ENCODE measurements around the gene MAPK10. TPM values are rescaled to one million over a fixed set of nuclear protein-coding genes. Genes with fewer than 3 reads are reported as not detected.

Gene MAPK10
- polyA plus RNA-seq, 2 of the 4 experiments (the other 2 are of a cell fraction) = 1.4 to 3.4 TPM

DNA sequence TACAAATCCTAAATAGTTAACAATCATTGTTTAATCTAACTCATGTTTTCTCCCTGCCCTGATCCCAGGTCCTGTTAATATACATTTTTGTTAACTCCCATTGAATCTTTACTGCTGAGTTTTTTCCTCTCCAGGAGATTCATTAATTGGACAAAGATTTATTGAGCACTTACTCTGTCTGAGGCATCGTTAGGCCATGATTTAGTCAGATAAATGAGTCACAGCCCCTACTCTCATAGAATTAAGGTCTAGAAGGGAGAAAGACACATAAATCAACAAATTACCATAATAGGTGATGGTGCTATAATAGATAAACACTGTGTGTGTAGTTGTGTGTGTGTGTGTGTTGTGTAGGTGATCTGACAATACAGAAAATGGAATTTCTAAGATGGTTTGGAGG, 112.5 kb downstream of the MAPK10 start:
- ATAC-seq (no peak), FAIRE-seq (no peak), DNase-seq (ENCODE audit: low read depth in 1 of 2, low spot score in 1 of 2) (no peak)
- 61% methylated on average over 1 of the region's 1 CpG for WGBS (ENCODE audit: missing lambda C conversion rate)
- CTCF ChIA-PET = no interaction called here
- Histone ChIP-seq H3K27ac (no peak overlapping the region), H3K9me3 (no peaks in the 10 kb centered on the region), H3K4me3 (no peak overlapping the region), H3K4me2 (no peak overlapping the region), H3K4me1 (no peaks in the 10 kb centered on the region)
- POLR2A ChIA-PET = no interaction called here
- TF ChIP-seq HES2 (IDR thresholded peaks at IDR 0.05) = no peak
- TF ChIP-seq JUN (IDR thresholded peaks at IDR 0.05) = no peak
- TF ChIP-seq CEBPB (IDR thresholded peaks at IDR 0.05) = no peak
- TF ChIP-seq POLR2A (IDR thresholded peaks at IDR 0.05; ENCODE audit: low read length) = no peak
- TF ChIP-seq FOXS1 (CRISPR knock-in tag; IDR thresholded peaks at IDR 0.05) = no peak
- TF ChIP-seq RFX5 (IDR thresholded peaks at IDR 0.05) = no peak
- no peak for TF ChIP-seq ZC3H11A (IDR thresholded peaks at IDR 0.05)
- TF ChIP-seq MAZ (IDR thresholded peaks at IDR 0.05; ENCODE audit: borderline replicate concordance, low read depth, low read length) = no peak
- no peak for TF ChIP-seq PHF8 (IDR thresholded peaks at IDR 0.05; ENCODE audit: borderline replicate concordance, low read depth)
- TF ChIP-seq, protein P1, sequence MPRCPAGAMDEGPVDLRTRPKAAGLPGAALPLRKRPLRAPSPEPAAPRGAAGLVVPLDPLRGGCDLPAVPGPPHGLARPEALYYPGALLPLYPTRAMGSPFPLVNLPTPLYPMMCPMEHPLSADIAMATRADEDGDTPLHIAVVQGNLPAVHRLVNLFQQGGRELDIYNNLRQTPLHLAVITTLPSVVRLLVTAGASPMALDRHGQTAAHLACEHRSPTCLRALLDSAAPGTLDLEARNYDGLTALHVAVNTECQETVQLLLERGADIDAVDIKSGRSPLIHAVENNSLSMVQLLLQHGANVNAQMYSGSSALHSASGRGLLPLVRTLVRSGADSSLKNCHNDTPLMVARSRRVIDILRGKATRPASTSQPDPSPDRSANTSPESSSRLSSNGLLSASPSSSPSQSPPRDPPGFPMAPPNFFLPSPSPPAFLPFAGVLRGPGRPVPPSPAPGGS (IDR thresholded peaks at IDR 0.05) = no peak
- no peak for TF ChIP-seq PBX3 (IDR thresholded peaks at IDR 0.05)
- TF ChIP-seq NR3C1 (IDR thresholded peaks at IDR 0.05) = no peak
- no peak for TF ChIP-seq SMC3 (IDR thresholded peaks at IDR 0.05)
- TF ChIP-seq, protein P2, sequence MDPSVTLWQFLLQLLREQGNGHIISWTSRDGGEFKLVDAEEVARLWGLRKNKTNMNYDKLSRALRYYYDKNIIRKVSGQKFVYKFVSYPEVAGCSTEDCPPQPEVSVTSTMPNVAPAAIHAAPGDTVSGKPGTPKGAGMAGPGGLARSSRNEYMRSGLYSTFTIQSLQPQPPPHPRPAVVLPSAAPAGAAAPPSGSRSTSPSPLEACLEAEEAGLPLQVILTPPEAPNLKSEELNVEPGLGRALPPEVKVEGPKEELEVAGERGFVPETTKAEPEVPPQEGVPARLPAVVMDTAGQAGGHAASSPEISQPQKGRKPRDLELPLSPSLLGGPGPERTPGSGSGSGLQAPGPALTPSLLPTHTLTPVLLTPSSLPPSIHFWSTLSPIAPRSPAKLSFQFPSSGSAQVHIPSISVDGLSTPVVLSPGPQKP (IDR thresholded peaks at IDR 0.05; ENCODE audit: low read depth, low read length) = no peak
- TF ChIP-seq CBX2 (IDR thresholded peaks at IDR 0.05; ENCODE audit: borderline replicate concordance, low read depth) = no peak
- TF ChIP-seq TP53 (CRISPR knock-in tag; IDR thresholded peaks at IDR 0.05) = no peak
- no peak for TF ChIP-seq FOSL2 (IDR thresholded peaks at IDR 0.05)
- no peak for TF ChIP-seq FOSL2 (CRISPR knock-in tag; IDR thresholded peaks at IDR 0.05)
- TF ChIP-seq ZSCAN20 (CRISPR knock-in tag; IDR thresholded peaks at IDR 0.05) = no peak

DNA sequence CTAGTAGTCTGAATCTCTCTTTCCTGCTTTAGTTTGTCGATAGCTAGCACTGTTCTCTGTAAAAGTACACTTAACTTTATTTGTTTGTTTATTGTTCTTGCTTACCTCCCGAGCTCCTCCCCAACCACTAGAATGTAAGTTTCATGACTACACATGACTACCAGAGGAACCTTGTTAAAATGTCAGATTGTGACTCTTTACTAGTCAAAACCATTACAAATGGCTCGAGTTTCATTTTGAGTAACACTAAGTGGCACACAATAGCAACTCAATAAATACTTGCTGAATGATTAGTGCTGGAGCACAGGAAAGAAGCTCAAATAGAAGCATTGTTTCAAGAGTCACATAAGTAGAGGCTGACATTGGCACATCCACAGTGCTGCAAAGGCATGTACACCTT, 116.1 kb downstream of the MAPK10 start:
- Histone ChIP-seq H3K9me3 (no peaks in the 10 kb centered on the region), H3K27ac (no peak overlapping the region), H3K4me3 (no peak overlapping the region), H3K4me2 (no peak overlapping the region), H3K4me1 (no peaks in the 10 kb centered on the region)
- DNase-seq (ENCODE audit: low read depth in 1 of 2, low spot score in 1 of 2) (no peak), FAIRE-seq (no peak), ATAC-seq (no peak)
- 38% methylated on average over 3 of the region's 3 CpGs for WGBS (ENCODE audit: missing lambda C conversion rate)
- POLR2A ChIA-PET = no interaction called here
- TF ChIP-seq HOXA7 (CRISPR knock-in tag; IDR thresholded peaks at IDR 0.05) (no peak), BHLHE40 (IDR thresholded peaks at IDR 0.05; ENCODE audit: low read depth, low read length) (no peak), TP53 (CRISPR knock-in tag; IDR thresholded peaks at IDR 0.05) (no peak), CTCF (IDR thresholded peaks at IDR 0.05) (no peak), SREBF2 (IDR thresholded peaks at IDR 0.05) (no peak), HEYL (CRISPR knock-in tag; IDR thresholded peaks at IDR 0.05) (no peak), MAZ (IDR thresholded peaks at IDR 0.05; ENCODE audit: borderline replicate concordance, low read depth, low read length) (no peak), KDM5A (IDR thresholded peaks at IDR 0.05) (no peak), RFX5 (IDR thresholded peaks at IDR 0.05) (no peak), TFCP2L1 (CRISPR knock-in tag; IDR thresholded peaks at IDR 0.05) (no peak), FOXS1 (CRISPR knock-in tag; IDR thresholded peaks at IDR 0.05) (no peak), EP300 (IDR thresholded peaks at IDR 0.05) (no peak), SMC3 (IDR thresholded peaks at IDR 0.05) (no peak), JUN (IDR thresholded peaks at IDR 0.05) (no peak), HDAC2 (IDR thresholded peaks at IDR 0.05) (no peak), POLR2A (IDR thresholded peaks at IDR 0.05; ENCODE audit: low read length) (no peak)
- TF ChIP-seq, protein P3, sequence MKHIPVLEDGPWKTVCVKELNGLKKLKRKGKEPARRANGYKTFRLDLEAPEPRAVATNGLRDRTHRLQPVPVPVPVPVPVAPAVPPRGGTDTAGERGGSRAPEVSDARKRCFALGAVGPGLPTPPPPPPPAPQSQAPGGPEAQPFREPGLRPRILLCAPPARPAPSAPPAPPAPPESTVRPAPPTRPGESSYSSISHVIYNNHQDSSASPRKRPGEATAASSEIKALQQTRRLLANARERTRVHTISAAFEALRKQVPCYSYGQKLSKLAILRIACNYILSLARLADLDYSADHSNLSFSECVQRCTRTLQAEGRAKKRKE (CRISPR knock-in tag; IDR thresholded peaks at IDR 0.05; ENCODE audit: low read depth) = no peak
- TF ChIP-seq, protein P4, sequence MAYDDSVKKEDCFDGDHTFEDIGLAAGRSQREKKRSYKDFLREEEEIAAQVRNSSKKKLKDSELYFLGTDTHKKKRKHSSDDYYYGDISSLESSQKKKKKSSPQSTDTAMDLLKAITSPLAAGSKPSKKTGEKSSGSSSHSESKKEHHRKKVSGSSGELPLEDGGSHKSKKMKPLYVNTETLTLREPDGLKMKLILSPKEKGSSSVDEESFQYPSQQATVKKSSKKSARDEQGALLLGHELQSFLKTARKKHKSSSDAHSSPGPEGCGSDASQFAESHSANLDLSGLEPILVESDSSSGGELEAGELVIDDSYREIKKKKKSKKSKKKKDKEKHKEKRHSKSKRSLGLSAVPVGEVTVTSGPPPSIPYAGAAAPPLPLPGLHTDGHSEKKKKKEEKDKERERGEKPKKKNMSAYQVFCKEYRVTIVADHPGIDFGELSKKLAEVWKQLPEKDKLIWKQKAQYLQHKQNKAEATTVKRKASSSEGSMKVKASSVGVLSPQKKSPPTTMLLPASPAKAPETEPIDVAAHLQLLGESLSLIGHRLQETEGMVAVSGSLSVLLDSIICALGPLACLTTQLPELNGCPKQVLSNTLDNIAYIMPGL (CRISPR knock-in tag; IDR thresholded peaks at IDR 0.05; ENCODE audit: borderline replicate concordance) = no peak
- TF ChIP-seq, protein P2 (IDR thresholded peaks at IDR 0.05; ENCODE audit: low read depth, low read length) = no peak
- CTCF ChIA-PET = no interaction called here
